HG02884 (cell line): ENCODE data around the gene RPS6KA2.

Experiments used
- ATAC-seq: cut with Tn5 transposase; IDR thresholded peaks from one replicate; pipeline ENCODE4 v1.9.1; 2021; ENCODE audit warnings: mild to moderate bottlenecking, moderate library complexity; ENCODE audit not compliant: unreplicated experiment

RPS6KA2 gene

DNA sequence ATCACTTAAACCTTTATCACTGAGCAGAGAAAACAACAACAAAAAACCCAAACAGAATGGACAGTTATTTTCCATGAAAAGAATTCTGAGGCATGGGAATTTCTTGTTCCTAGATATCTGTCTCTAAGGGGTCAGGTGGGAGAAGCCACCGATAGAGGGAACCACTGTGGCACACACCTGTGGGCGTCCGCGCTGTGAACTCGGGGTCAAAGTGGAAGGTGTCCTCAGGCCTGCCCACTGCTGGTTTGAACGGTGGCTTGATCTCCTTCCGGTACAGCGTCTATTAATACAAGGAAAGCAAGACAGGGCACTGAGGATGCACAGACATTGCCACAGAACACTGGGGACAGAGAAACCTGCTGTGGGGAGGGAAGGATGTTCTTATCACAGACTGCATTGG is 167.8 kb downstream of the RPS6KA2 start:
- no peak for ATAC-seq

DNA sequence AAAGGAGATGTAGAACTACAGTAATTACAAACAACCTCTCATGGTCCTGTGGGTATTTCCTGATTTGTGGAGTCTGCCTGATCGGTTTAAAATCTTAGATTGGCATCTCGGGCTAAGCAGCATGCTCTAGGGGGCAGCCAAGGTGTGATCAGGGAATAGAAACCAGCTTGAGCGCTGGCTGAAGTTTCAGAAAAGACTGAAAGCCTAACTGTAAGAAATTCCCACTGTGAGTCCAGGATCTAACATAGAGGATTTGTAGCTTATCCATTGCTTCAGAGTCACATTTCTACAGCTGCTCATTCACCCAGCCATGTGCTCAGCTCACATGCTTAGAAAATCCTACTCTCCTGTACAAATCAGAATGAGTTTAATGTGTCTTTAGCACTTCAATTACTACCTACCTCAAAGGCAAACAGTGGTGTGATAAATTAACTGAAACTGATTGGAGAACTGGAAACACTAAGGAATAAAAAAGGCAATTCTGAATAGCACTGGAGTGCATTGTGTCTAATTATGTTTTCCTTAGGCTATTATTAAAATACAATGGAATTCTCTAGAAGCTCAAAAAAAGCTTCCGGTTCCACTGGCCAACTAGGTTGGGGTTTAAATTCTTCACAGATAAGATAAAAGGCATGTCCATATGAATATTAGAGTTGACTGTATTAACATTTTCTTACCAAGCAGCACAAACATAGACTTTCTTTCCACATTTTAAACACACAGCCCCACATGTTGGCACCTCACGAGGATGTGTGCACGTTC is 170.5 kb downstream of the RPS6KA2 start:
- peak; percentile 66 for ATAC-seq

DNA sequence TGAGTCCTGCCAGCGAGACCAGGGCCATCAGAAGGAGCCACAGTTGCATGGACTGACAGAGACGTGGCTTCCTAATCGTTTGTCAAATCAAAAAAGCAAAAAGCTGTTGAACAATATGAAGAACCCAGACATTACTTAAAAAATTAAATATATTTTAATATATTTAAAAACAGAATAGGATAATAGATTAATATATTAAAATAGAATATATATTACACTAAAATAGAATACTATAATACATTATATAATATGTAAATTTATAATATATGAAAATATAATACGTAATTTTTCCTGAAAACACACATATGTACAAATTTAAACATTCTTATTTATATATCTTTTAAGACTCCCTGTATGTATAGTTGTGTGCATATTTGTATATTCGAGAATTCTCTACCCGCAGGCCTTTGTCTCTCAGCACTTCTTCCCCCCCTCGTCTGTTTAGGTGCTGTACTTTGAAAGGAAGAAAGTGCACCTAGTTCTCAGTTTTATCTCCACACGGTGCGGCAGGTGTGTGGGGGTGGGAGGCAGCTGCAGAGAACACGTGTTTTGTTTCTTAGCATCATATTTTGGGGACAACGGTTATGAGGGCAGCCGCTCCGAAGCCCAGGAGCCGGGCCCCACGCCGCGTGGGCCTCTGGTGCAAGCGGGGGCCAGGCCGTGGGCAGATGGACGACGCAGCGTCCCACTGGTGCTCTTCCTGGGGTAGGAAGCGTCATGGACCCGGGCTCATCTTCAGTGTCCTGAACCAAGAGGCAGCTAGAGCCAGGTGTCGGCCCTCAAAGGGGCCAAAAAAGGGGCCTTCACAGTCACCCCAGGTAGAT is 172.1 kb downstream of the RPS6KA2 start:
- ATAC-seq: no peak

DNA sequence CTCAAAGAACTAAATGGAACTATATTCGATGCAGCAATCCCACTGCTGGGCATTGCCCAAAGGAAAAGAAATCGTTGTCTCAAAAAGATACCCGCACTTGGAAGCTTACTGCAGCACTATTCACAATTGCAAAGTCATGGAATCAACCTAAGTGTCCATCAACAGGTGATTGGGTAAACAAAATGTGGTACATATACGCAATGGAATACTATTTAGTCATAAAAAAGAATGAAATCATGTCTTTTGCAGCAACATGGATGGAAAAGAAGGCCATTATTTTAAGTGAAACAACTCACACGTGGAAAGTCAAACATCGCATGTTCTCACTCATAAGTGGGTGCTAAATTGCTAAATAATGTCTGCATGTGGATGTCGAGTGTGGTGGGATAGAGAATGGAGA is 173.4 kb downstream of the RPS6KA2 start:
- no peak for ATAC-seq

DNA sequence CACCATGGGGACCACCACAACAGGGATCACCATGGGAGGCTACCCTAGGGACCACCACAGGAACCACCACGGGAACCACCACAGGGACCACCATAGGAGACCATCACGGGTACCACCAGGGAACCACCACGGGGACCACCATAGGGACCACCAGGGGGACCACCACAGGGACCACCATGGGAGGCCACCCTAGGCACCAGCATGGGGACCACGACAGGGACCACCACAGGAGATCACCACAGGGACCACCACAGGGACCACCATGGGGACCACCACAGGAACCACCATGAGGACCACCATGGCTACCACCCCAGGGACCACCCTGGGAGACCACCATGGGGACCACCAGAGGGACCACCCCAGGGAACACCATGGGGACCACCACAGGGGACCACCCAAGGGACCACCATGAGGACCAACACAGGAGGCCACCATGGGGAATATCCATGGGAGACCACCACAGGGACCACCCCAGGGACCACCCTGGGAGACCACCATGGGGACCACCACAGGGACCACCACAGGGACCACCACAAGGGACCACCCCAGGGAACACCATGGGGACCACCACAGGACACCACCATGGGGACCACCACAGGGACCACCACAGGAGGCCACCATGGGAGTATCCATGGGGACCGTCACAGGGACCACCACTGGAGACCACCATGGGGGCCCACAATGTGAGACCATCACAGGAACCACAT is 176.7 kb downstream of the RPS6KA2 start:
- ATAC-seq: no peak

DNA sequence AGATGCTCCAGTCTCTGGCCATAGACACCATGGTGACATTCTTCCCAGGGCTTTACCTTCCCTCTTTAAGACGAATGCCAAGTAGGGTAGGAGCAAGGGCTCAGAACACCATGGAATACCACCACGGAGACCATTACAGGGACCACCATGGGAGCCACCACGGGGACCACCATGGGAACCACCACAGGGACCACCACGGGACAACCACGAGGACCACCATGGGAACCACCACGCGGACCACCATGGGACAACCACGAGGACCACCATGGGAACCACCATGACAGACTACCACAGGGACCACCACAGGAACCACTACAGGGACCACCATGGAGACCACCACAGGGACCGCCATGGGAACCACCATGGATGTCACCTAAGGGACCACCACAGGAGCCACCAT is 177.4 kb downstream of the RPS6KA2 start:
- no peak for ATAC-seq

DNA sequence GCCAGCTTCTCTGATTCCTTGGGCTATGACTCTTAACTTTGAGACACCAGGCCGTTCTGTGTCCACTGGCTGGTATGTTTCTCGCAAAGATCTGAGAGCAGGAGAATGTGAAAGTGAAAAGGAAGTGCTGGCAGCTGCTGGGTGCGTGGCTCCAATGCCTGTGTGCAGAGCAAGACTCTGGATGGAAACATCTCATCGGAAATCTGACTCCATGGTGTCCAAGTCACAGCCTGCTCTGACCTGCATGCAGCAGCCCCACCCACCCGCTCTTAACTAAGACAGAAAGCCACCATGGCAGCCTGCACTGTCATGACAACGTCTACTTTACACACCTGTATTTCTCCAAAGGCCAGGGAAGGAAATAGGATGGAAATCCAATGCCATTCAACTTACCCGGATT is 178.0 kb downstream of the RPS6KA2 start:
- no peak for ATAC-seq

DNA sequence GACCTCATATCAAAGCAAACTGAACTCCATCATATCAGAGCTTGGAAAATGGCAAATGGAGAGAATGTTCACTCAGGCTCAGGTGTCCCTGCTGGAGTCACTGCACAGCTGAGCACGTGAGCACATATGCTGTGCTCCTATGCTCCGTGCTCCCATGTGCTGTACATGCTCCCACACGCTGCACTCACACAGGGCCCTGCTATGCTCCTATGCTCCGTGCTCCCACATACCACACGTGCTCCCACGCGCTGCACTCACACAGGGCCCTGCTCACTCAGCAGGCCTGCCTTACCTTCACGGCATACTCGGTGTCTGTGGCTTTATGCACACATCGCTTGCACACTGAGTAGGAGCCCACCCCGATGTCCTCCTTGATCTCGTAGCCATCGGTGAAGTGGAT is 178.6 kb downstream of the RPS6KA2 start:
- ATAC-seq: no peak

DNA sequence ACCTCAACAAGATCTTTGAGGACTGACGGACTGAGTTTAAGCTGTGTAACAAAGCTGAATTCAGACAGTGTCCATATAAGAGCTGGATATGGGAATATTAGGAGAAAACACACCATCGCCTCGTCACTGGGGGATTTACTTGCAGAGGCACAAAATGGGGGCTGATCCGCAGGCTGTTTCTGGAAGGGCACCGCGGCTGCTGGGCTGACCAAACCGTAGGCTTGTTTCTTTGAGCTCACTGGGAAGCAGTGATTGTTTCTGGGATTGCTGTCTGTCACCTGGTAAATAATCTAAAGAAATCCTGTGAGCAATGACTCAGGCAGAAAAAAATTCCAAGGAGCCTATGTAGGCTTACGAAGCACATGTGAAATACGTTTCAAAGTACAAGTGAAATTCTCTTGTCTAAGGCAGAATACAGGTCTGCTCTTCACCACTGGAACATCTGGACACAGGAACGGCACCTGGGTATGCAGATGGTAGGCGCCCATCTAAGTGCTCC is 180.4 kb downstream of the RPS6KA2 start:
- no peak for ATAC-seq

DNA sequence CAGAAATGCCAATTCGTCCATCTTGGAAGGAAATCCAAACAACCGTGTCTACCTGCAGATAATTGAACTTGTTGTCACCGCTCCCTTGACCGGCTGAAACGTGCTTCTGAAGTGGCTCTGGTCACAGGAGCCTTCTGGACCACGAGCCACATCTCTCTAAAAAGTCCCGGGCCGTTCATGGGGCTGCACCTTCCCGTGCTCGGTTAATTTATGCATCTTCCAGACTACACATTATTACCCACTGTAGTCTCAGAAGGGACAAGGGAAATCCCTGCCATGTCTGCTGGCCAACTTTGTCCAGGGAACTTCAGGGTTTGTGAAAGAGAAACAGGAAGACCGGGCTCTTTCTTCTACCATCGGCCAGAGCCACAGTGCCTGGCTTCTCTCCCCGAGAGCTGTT is 180.9 kb downstream of the RPS6KA2 start:
- no peak for ATAC-seq

DNA sequence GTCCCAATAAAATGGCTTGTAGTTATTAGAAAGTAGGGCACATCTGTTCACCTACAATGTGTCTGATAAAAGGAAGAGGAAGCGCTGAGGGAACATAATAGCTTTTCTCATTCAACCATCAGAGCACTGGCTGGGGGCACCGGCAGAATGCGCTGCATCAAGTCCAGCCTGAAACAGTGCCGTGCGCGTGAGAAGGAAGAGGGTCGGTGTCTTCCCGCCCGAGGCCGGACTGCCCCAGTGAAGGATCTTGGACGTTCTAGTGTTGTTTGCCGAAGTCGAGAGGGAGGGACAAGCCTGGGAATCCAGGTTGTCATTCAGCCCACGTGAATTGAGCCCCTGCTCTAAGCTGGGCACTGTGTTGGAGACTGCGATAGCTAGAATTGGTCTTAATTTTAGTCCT is 182.6 kb downstream of the RPS6KA2 start:
- no peak for ATAC-seq

DNA sequence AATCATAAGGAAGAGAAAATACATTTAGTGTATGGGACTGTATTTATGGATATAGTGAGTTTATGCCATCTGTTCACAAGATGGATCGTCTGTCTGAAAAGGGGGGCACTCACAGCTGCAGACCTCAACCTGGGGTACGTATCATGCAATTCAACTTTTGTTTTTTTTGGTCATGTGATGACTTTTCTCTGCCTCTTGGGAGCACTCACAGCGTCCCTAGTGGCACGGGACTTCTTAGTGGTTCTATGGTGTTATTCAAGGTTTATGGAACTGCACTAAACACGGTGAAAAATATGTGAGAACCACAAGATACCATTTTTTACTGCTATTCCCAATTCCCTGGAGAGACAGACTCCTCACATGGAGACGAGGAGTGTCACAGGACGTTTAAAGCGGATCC is 183.9 kb downstream of the RPS6KA2 start:
- ATAC-seq: no peak

DNA sequence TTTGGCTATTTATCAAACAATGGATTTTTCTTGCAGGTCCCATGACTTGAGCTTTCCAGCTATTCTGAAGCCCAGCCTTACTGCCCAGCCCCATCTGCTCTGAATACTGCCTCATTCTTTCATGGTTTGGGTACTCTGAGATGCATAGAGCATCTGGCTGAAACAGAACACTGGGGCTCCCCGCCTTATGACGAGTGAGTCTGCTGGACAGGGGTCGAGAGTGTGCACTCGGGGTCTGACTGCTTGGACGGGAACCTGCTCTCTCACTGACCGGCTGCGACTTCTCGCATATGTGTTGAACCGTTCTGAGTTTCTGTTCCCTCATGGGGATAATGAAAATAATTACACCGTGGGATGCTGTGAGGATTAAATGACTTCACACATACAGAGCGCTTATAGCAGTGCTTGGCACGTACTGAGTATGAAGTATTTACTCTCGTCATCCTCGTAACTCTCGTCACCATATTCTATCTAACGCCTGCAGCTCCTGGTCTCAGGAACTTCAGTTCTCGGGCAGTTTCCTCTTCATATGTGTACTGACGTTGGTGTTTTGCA is 184.8 kb downstream of the RPS6KA2 start:
- ATAC-seq: no peak

DNA sequence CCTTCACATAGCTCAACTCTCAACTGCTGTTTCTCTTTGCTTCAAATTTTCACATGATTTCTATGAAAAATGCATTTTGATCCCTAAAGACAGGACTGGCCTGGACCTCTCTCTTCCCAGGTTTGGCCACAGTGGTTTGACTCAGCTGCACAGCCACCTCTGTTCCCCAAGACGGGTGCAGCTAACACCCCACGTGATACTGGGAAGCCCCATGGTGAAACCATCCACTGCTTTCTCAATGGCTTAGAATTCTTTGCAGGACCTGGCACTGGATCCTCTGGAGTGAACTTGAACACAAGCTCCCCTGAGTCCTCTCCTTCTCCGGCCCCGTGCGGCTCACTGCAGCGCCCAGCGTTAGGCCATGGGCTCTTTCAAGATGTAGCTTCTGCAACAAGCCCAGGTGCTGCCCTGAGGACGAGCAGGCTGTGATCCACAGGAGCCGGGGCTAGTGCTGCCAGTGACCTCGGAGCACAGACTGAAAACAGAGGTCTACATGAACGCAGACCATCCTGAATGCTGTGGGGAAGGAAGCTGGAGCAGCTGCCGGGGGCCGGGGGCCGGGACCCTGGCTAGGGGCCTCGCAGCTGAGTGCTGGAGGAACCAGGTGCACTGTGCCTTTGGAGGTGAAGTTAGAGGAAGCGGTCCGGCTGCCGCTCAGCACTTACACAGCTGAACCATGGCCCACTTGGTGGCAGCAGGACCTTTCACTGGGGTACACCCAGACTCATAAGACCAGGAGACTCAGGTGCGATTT is 185.5 kb downstream of the RPS6KA2 start:
- no peak for ATAC-seq

DNA sequence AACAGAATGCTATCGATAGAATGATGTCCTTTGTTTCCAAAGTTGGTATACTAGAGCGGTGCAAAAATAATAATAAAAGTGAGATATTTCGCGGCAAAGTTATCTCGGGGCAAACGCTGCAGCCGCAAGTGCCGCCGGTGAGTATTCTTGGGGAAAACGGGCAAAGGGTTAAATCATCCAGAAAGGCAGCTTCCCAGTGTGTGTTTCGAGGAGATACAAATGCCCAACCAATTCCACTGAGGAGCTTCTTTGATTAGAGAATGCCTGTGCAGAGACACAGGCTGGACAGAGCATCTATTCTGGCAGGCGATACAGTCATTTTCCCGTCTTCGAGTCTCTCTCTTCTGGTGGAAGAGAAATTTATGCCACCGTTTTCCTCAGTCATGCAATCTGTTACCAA is 186.3 kb downstream of the RPS6KA2 start:
- ATAC-seq: no peak

DNA sequence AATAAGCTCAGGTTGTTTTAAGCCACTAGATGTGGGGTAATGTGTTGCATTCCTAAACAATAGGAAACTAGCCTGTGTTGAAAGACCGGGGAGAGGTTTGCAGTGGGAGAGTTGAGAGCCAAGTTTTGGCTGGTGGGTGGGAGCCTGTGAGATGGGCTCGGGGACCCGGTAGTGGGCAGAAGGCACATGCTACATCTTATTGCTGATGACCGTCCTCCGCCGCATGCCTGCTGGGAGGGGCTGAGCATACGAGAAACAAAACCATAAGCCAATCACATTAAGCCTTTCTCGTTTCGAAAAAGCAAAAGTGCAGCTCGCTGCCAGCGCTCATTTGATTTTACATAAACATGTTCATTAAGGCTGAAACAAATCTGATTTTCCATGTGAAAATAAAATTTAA is 186.9 kb downstream of the RPS6KA2 start:
- ATAC-seq: no peak

DNA sequence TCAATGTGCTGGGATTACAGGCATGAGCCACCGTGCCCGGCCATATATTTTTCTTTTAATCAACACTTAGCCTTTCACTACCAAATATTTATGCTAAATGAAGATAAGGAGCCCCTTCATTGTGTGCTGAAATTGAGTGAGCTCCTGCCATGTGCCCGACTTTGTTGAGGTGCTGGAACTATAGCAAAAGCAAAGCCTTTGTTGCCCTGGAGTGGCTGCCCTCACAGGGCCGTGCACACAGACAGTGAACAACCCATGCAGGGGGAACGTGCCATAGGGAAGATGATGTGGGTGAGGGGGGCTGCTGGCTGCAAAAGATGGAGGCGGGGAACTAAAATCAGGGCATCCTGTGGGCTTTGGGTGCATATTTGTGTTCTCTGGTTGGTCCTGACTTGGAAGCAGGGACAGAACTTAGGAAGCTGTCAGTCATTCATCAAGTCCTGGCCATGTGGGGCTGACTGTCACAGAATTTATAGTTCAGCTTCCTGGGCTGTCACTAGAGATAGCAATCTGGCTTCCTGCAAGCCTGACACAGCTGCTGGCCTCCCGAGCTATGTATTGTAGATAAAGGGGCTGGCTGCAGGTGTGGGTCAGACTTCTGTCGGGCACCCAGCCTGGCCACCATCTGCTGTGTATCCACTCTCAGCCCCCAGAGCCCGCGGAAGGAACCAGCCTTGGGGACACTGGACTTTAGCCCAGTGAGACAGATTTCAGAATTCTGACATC is 187.5 kb downstream of the RPS6KA2 start:
- ATAC-seq: no peak

DNA sequence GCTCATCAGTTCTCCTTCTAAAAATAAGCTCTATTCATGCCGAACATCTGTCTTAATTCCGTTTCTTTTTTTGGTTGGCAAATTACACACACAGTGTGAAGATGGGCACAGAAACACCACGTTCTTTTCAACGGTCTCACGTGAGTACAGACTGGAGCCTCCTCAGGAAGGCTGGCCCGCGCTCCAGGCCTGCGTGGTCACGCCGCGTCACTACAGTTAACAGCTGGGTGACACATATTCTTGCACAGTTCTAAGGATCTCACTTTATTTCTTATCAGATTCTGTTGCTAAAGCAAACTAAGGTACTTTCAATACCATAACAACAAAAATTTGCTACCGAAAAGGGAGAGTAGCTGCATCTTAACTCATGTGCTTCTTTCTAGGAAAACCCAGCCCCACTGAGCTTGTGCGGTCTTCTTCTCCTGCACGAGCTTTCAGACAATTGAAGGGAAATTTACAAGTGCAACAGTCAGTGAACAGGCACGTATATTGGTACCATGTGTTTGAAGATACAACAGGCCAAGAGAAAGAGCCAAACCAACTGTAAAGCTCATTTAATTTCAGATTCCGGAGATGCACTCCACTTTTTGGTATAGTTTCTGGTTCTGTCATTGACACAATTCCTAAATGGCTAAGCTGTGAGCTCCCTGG is 188.7 kb downstream of the RPS6KA2 start:
- ATAC-seq: no peak

DNA sequence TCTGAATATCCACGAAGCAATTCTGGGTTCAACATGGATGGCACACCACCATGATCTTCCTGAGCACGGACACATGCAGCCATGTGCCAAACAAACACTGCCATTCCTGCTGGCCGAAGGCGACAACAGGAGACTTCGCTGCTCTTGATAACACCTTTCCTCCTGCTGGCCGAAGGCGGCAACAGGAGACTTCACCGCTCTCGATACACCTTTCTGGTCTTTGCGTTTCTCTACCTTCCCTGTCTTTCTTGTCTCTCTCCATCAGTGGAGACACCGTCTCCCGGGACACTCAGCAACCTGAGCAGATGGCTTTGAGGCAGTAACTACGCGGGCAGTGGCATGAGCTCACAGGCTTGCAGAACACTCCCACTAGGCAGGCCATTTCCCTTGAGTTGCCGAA is 189.4 kb downstream of the RPS6KA2 start:
- no peak for ATAC-seq
